ENCODE data around the gene IRS1.
A peak's percentile ranks its signal among the peaks of the same experiment; 100 is the strongest.
"Not testable (repeated sequence)": the region's sequence is repeated elsewhere in the genome, so short reads cannot be mapped to it uniquely, and the experiment has no call there.

IRS1 gene, protein sequence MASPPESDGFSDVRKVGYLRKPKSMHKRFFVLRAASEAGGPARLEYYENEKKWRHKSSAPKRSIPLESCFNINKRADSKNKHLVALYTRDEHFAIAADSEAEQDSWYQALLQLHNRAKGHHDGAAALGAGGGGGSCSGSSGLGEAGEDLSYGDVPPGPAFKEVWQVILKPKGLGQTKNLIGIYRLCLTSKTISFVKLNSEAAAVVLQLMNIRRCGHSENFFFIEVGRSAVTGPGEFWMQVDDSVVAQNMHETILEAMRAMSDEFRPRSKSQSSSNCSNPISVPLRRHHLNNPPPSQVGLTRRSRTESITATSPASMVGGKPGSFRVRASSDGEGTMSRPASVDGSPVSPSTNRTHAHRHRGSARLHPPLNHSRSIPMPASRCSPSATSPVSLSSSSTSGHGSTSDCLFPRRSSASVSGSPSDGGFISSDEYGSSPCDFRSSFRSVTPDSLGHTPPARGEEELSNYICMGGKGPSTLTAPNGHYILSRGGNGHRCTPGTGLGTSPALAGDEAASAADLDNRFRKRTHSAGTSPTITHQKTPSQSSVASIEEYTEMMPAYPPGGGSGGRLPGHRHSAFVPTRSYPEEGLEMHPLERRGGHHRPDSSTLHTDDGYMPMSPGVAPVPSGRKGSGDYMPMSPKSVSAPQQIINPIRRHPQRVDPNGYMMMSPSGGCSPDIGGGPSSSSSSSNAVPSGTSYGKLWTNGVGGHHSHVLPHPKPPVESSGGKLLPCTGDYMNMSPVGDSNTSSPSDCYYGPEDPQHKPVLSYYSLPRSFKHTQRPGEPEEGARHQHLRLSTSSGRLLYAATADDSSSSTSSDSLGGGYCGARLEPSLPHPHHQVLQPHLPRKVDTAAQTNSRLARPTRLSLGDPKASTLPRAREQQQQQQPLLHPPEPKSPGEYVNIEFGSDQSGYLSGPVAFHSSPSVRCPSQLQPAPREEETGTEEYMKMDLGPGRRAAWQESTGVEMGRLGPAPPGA (N-terminal part only)

DNA sequence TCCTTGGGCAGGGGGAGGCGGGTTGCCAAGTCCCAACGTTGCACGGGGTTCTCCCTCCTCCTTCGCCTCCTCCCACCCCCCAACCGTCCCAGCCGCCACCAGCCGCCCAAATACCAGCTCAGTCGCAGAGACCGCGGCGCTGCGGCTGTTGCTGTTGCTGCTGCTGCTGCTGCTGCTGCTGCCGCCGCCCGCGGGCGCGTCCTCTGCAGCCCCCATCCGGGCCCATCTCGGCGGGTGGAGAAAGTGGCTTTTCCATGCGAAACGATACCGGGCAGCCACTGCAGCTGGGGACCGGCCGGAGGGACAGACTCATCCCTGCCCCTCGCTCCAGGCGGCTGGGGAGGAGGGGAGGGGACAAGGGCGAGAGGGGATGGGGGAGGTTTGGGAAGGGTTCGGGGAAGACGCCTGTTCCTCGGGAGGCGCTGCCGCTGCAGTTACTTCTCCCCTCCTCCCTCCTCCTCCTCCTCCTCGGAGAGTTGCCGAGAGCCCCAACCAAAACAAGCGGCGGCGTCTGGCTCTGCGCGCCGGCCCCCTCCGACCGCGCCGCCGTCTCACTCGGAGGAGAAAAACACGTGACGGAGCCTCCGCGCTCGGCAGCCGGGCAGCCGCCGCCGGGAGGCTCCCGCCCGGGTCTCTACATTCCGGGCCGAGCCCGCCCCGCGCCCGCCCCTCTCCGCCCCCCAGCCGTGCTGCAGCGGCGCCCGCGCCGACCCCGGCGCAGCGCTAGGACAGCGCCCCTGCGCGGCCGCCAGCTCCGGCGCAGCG is at the start of gene IRS1:
Gene IRS1 (minus strand): TSS at position 610 of the 765 bp plus-strand sequence. CDS start 1,082 bp downstream, outside the sequence.
- peak; percentile 73 for DNase-seq (ENCODE audit: low spot score)

DNA sequence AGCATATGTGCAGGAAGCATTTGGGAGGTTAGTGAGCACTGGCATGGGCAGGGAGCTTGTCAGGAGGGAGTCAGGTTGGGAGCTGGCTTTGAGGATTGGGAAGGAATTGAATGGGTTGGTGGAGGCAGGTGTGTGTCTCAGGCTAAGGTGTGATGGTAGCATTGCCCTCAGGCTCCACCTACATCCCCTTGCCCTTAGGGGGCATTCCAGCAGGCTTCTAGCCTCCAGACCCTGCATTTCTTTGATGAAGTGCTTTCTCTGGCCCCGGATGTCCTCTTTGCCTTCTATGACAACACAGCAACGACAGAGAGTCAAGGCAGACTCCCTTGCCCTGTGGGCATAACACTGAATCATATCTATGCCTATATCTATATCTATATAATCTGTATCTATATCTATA is 49.7 kb upstream of the IRS1 start:
- DNase-seq (ENCODE audit: low spot score): peak; percentile 29

DNA sequence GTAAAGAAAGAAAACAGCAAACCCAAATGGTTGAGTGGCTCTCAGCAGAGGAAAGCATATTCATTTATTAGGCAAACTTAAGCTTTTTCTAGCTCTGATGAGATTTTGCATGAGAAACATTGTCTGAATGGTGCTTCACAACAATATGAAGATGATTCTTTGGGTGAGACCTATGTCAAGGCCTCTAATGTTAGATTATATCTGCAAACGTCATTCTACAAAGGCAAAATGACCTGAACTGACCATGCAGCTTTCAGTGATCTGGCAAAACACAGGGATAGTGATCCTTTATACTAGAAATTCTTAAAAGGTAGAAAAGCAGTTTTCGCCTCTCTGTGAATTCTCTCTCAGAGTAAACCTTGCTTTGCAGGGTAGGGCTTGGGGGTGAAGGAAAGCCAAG is 47.9 kb upstream of the IRS1 start:
- no peak for DNase-seq (ENCODE audit: low spot score)

DNA sequence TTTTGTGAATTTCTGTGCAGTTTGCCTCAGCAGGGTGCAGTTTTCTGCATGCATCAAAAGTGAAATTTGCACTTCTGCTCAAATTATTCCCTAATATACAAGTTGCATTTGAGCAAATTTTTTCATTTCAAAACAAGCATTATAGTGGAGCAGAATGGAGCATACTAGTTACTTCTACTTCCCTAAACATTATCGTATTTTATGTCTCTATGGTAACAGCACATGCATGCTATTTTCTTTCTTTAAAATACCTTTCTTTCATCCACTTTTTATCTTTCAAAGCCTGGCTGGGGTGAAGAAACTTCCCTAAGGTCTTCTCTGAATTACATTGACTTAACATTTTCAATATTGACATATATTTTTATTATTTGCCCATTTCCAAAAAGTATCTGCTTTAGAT is 47.5 kb upstream of the IRS1 start:
- no peak for DNase-seq (ENCODE audit: low spot score)

DNA sequence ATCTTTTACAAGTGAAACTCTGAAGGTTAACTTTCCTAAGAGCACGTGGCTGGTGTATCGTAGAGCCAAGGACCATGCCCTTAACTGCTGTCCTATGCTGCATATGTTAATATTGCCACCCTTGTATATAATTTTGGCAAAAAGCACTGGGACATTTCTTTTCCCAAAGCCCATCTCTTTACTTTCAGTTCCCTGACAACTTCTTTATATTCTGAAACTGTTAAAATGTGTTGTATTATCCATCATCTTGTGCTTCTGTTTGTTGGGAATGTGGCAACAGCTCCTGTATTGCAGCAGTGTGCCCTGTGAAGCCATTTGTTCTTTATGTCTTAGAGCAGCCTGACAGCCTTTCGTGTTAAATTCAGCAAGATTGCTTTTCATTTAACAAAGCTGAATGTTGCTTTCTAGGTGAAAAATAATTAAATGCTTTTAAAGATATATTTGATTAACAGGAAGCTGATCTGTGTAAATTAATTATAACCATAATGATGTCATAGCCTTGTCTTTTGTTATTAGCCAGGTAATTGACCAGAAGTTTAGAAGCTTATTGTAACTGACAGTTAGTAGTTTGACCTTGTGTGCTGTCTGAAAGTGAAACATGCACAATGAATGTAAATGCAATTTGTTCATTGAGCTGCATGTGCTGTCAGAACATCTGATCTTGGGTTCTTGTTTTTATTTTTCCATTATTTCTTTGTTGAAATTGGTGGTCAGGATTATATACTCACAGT is 45.9 kb upstream of the IRS1 start:
- DNase-seq (ENCODE audit: low spot score): no peak

DNA sequence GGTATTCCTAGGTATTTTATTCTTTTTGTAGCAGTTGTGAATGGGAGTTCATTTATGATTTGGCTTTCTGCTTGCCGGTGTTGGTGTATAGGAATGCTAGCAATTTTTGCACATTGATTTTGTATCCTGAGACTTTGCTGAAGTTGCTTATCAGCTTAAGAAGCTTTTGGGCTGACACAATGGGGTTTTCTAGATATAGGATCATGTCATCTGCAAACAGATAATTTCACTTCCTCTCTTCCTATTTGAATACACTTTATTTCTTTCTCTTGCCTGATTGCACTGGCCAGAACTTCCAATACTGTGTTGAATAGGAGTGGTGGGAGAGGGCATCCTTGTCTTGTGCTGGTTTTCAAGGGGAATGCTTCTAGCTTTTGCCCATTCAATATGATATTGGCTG is 43.4 kb upstream of the IRS1 start:
- not testable (repeated sequence) for DNase-seq (ENCODE audit: low spot score)

DNA sequence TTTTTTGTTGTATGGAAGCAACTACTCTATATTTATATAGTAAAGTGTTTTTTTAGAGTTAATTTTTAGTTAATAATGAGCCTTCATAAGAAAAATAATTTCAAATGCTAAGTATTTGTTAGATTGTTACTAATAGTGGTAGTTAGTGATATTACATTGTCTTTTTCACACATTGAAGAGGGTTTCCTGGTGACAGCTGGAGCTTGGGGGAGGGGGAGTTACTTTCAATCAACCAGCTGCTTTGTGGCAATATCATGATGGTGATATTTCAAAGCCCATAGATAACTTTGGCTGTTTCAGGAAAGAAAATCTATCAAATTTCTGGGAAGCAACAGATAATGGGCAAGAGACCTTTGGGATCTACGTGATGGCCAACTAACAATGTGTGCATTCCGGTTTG is 40.3 kb upstream of the IRS1 start:
- DNase-seq (ENCODE audit: low spot score): no peak

DNA sequence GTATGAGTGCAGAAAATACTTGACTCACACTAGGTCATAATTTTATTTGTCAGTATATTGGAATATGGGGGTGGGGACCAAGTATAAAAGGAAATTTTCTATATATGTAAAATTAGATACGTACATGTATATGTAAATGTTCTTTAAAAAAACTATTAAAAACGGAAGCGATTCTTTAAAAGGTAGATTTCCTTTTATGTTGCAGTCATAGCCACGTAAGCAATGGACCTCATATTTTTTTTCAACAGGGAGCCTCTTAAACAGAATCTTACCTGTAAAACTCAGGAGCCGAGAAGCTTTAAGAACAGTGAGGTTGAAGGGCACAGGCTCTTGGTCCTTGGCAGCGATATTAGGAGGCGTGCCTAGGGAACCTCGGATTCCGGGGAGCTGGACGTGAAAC is 39.5 kb upstream of the IRS1 start:
- DNase-seq (ENCODE audit: low spot score): no peak

DNA sequence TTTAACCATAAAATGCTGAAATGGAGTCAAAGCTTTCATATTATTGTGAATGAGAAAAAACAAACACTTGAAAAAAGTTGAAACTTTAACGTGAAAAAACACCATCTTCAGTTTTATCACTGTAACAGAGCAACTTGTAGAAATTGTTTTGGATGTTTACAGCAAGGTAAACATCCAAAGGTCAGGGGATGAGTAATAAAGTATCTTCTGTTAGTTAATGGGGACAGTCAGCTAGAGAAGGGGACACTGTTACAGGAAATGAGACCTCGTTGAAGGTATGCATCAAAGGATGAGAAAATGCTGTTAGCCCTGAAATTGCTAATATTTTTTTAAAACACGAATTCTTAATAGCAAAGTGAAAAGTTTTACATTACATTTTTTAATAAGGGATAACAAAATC is 39.1 kb upstream of the IRS1 start:
- no peak for DNase-seq (ENCODE audit: low spot score)

DNA sequence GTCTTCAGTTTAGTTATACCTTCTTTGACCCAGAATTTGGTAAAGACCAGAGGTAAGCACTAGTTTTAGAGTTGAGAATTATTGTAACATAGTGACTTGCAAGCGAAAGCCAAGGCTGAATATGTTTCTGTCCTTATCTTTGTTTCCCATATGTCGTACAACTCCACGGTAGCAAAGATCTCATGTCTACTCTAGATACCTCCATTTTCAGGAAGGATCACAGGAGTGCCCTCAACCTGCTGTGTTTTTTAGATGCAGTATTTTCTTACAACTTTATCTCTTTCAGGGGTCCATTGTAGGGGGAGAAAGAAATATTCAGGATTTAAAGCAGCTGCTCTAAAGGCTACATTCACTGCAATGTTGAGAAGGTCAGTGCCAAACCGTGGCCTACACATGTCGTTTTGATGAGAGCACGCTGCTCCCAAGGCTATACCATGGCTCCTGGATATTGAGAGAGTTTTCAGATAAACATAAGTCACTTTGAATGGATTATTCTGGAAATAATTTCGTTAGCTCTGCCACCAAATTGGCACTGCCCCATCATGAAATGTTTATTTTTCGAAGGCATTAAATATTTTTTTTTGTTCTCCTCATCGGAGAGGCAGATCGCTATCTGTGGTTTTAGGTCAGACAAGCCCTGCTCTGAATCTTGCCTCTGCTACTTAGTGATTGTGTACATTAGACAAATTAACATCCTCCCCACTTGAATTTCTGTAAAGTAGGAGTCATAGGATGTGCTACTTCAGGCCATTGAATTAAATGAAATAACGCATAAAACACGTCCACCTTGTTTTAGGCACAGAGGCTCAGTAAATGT is 38.4 kb upstream of the IRS1 start:
- DNase-seq (ENCODE audit: low spot score): no peak

DNA sequence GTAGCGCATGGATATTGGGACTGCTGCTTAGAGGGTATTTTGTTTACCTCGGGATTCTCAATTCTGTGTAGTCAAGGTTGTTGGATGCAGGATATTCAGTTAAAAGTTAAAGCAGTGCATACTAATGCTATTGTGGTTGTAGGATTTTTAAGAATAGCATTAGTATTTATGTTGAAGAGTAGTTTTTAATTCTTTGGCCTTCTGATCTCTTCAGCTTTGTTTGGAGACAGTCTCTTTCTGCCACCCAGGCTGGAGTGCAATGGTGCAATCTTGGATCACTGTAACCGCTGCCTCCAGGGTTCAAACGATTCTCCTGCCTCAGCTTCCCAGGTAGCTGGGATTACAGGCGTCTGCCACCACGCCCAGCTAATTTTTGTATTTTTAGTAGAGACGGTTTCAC is 37.7 kb upstream of the IRS1 start:
- no peak for DNase-seq (ENCODE audit: low spot score)

DNA sequence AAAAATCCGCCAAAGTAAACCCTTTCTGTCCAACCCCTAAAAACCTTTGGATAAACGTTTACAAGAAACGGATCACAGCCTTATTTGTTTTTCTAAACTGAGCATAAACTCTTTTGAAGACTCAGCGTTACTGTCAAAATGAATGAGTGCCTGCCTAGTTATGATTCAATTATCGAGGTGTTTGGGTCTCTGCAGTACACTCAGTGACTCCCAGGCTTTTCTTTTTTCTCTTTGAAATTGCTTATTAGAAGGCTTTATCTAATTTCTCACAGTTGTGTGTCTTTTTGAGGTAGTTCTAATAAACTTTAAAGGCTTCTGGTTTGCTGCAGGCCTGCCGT is 36.9 kb upstream of the IRS1 start:
- DNase-seq (ENCODE audit: low spot score): no peak

DNA sequence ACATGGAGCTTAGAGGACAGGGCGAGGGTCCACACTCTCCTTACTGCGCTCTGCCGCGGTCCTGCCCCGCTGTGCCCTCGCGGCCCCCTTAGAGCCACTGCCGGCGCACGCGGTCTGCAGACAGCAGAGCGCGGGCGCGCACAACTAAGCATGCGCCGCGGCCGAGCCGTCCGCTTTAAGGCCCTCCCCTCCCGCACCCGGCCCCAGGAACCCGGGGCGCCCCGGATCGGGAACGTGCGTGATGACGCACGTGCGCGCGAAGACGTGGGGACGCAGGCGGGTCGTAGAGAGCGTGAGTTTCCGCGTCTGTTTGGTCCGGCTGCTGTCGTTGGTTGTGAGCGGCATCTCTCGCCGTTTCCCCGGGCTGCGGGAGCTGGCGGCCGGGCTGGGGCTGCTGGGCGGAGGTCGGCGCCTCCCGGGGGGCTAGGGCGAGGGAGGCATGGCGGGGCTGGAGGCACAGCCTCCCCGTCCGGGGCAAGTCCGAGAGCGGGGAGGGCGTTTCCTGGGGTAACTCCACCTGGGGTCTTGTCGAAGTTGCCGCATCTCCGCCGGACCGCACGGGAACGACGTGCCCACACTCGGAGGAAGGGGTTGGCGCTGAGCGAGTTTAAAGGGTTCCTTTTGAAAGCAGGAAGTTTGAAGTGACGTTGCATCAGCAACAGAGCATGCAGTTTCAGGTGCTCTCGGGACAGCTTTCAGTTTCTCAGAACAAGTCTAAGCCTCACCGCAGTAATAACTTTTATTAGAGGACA is 36.4 kb upstream of the IRS1 start, which contains the start of gene RHBDD1:
Gene RHBDD1 (plus strand): TSS at position 259 of the 752 bp plus-strand sequence. CDS start 28,640 bp downstream, outside the sequence.
- DNase-seq (ENCODE audit: low spot score): peak; percentile 93

DNA sequence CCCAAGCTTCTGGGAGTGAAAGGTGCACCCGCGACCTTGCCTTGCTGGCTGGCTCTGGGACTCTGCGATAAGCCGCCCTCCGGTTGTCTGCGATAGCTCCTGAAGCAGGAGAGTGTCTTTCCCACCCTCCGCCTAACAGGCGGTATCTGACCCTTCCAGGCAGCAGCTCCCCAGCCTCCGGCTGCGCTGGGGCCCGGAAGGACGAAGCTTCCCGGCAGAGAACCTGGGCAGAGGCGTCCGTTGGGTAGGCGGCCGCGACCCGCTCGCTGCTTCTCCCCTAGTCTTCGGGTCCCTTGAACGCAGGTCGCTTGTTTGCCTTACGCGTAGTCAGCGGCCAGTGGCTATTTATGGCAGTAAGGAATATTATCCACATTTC is 35.8 kb upstream of the IRS1 start:
- DNase-seq (ENCODE audit: low spot score): no peak

DNA sequence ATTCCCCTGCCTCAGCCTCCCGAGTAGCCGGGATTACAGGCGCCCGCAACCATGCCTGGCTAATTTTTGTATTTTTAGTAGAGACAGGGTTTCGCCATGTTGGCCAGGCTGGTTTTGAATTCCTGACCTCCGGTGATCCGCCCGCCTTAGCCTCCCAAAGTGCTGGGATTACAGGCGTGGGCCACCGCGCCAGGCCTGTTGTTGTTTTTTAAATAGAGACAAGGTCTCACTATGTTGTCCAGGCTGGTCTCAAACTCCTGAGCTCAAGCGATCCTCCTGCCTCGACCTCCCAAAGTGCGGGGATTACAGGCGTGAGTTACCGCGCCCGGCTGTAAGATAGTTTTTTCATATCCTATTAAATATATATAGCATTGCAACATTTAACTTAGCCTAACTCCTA is 35.3 kb upstream of the IRS1 start:
- DNase-seq (ENCODE audit: low spot score): not testable (repeated sequence)

DNA sequence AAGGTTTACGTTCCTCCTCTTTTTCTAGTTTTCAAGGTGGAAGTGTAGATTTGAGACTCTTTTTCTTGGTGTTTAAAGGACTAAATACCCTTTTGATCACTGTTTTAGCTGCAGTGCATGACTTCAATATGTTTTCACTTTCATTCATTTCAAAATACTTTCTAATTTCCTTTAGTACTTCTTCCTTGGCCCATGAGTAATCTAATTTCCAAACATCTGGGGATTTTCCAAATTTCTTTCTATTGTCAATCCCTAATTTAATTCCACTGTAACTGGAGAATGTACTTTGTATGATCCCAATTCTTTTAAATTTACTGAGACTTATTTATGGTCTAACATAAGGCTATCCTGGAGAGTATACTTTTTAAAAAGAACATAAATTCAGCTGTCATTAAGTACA is 32.4 kb upstream of the IRS1 start:
- DNase-seq (ENCODE audit: low spot score): no peak

DNA sequence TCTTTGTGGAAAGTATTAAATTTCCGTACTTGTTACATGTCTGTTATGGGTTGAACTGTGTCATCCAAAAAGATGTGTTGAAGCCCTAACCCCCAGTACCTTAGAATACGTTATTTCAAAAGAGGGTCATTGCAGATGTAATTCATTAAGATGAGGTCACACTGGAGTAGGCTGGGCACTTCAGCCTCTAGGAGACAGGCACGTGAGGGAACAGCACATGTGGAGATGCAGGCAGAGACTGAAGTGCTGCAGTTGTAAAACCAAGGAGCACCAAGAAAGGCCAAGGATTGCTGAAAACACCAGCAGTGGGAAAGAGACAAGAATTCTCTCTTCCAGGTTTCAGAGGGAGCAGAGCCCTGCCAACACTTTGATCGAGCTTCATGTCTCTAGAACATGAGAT is 31.6 kb upstream of the IRS1 start:
- DNase-seq (ENCODE audit: low spot score): no peak

DNA sequence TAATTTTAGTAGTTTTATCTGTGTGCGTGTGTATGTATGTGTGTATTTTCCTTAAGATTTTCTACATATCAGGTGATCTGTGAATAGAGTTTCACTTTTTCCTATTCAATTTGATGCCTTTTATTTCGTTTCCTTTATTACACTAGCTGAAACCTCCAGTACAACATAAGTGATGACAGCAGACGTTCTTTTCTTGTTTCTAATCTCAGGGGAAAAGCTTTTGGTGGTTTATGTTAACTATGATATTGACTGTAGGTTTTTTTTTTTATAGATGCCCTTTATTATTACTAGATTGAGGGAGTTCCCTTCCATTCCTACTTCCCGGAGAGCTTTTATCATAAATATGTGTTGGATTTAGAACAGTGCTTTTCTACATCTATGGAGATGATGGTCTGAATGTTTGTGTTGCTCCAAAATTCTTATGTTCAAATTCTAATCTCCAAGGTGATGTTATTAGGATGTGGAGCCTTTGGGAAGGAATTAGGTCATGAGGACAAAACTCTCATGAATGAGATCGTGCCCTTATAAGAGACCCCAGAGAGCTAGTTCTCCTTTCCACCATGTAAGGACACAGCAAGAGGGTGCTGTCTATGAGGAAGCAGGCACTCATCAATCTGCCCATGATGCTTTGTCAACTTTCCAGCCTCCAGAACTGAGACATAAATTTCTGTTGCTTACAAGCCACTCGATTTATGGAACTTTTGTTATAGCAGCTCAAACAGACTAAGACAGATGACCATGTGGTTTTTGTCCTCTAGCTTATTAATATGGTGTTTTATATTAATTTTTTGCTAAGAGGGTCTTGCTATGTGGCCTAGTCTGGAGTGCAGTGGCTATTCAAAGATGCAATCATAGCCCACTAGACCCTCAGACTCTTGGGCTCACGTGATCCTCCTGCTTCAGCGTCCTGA is 30.4 kb upstream of the IRS1 start:
- no peak for DNase-seq (ENCODE audit: low spot score)

DNA sequence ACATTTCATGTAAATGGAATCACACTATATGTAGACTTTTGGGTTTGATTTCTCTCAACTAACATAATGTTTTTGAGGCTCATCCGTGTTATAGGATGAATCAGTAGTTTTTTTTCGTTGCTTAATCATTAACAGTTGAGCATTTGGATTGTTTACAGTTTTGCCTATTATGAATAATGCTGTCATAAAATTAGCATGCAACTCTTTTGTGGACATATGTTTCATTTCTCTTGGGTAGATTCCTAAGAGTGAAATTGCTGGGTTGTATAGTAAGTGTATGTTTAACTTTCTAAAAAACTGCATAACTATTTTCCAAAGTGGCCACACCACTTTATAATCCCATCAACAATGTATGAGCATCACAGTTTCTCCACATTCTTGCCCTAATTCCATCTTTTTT is 28.6 kb upstream of the IRS1 start:
- no peak for DNase-seq (ENCODE audit: low spot score)

Measured in cerebellar cortex (tissue), 1 donor.